Smooth muscle cell of the coronary artery (primary cell): ENCODE results near the gene LCE1C. TPM values are rescaled to one million over a fixed set of nuclear protein-coding genes. Genes with fewer than 3 reads are reported as not detected.

ENCODE experiments used
- total RNA-seq: library from RNA; depleted of rRNA; stranded (reverse); fragments of >200 nt; gene quantifications from 2 replicates; pipeline ENCODE4 v1.2.3, GENCODE V29; 2014; ENCODE audit warnings: low replicate concordance

LCE1C gene
- not detected in 2 replicates for total RNA-seq

GRCh38 chr1:152806576-152806975, at the start of gene LCE1C:
Gene LCE1C, minus strand, starts transcription at chr1:152806651. Its CDS starts 1,173 bp downstream, at chr1:152805478.

GRCh38 chr1:152842556-152842955, 36.1 kb upstream of the LCE1C start, which contains the start of gene LCE6A:
Gene LCE6A, plus strand, starts transcription at chr1:152842856. Its CDS starts 665 bp downstream, at chr1:152843521.

GRCh38 chr1:152827173-152827572, 20.7 kb upstream of the LCE1C start, which contains the start of gene LCE1A:
Gene LCE1A, plus strand, starts transcription at chr1:152827473. Its CDS starts 0 bp downstream, at chr1:152827473.

GRCh38 chr1:152811671-152812070, 5.2 kb upstream of the LCE1C start, which contains the start of gene LCE1B:
Gene LCE1B, plus strand, starts transcription at chr1:152811971. Its CDS starts 476 bp downstream, at chr1:152812447.

GRCh38 chr1:152796421-152796820, 10.0 kb downstream of the LCE1C start, which contains the start of gene LCE1D:
Gene LCE1D, plus strand, starts transcription at chr1:152796721. Its CDS starts 1,074 bp downstream, at chr1:152797795.

GRCh38 chr1:152786077-152786476, 20.4 kb downstream of the LCE1C start, which contains the start of gene LCE1E:
Gene LCE1E, plus strand, starts transcription at chr1:152786257. Its CDS starts 1,043 bp downstream, at chr1:152787300.

GRCh38 chr1:152774875-152775274, 31.6 kb downstream of the LCE1C start, which contains the start of gene LCE1F:
Gene LCE1F, plus strand, starts transcription at chr1:152775140. Its CDS starts 1,232 bp downstream, at chr1:152776372.

GRCh38 chr1:152757747-152758146, 48.7 kb downstream of the LCE1C start, which contains the start of gene KPRP:
Gene KPRP, plus strand, starts transcription at chr1:152758025. Its CDS starts 1,564 bp downstream, at chr1:152759589.

Other genes with a start within 250 kb of the LCE1C start
- not detected in 2 replicates for gene LCE3E, start 239.9 kb downstream of the LCE1C start, total RNA-seq
- gene LCE3D, start 226.1 kb downstream of the LCE1C start, total RNA-seq = not detected in 2 replicates
- gene LCE3C, start 206.4 kb downstream of the LCE1C start, total RNA-seq = not detected in 2 replicates
- not detected in 2 replicates for gene LCE3B, start 192.8 kb downstream of the LCE1C start, total RNA-seq
- not detected in 2 replicates for gene LCE3A, start 183.5 kb downstream of the LCE1C start, total RNA-seq
- gene LCE2D, start 143.3 kb downstream of the LCE1C start, total RNA-seq = not detected in 2 replicates
- gene LCE2C, start 131.4 kb downstream of the LCE1C start, total RNA-seq = not detected in 2 replicates
- not detected in 2 replicates for gene LCE2B, start 120.5 kb downstream of the LCE1C start, total RNA-seq
- not detected in 2 replicates for gene LCE2A, start 108.3 kb downstream of the LCE1C start, total RNA-seq
- gene LCE4A, start 98.5 kb downstream of the LCE1C start, total RNA-seq = not detected in 2 replicates
- gene KPRP, start 48.6 kb downstream of the LCE1C start, total RNA-seq = not detected in 2 replicates
- not detected in 2 replicates for gene LCE1F, start 31.5 kb downstream of the LCE1C start, total RNA-seq
- not detected in 2 replicates for gene LCE1E, start 20.4 kb downstream of the LCE1C start, total RNA-seq
- not detected in 2 replicates for gene LCE1D, start 9.9 kb downstream of the LCE1C start, total RNA-seq
- not detected in 2 replicates for gene LCE1B, start 5.3 kb upstream of the LCE1C start, total RNA-seq
- gene LCE1A, start 20.8 kb upstream of the LCE1C start, total RNA-seq = not detected in 2 replicates
- gene LCE6A, start 36.2 kb upstream of the LCE1C start, total RNA-seq = not detected in 2 replicates
- not detected in 2 replicates for gene LCE7A, start 53.3 kb upstream of the LCE1C start, total RNA-seq
- 0.35 TPM in 1 of 2 replicates, not detected in the other for gene SMCP, start 71.7 kb upstream of the LCE1C start, total RNA-seq
- gene IVL, start 101.9 kb upstream of the LCE1C start, total RNA-seq = not detected in 2 replicates
- not detected in 2 replicates for gene SPRR5, start 140.6 kb upstream of the LCE1C start, total RNA-seq
- gene SPRR4, start 164.0 kb upstream of the LCE1C start, total RNA-seq = not detected in 2 replicates
- gene SPRR1A, start 177.4 kb upstream of the LCE1C start, total RNA-seq = not detected in 2 replicates
- gene SPRR3, start 195.1 kb upstream of the LCE1C start, total RNA-seq = not detected in 2 replicates
- gene SPRR1B, start 224.6 kb upstream of the LCE1C start, total RNA-seq = not detected in 2 replicates
- not detected in 2 replicates for gene SPRR2D, start 234.5 kb upstream of the LCE1C start, total RNA-seq